Adrenal gland (tissue), 12 donors: Measurements from ENCODE around the gene HSD11B2. TPM values are rescaled to one million over a fixed set of nuclear protein-coding genes. Genes with fewer than 3 reads are reported as not detected.
A peak's percentile ranks its signal among the peaks of the same experiment; 100 is the strongest.

ENCODE experiments used
- DNase-seq, 7 donors: peaks; one replicate each; pipeline ENCODE4 v3.0.0-alpha.2; 2019 to 2020
- H3K27ac ChIP-seq, 5 donors: fragments of 200-600 bp; sonication (generic) in 4 of 5; 1 replicate in 3 of 5; 2 replicates in 2 of 5; pipeline versions ENCODE4 v1.5.1 to v1.8.0; 2016 to 2020; ENCODE audit warnings: mild to moderate bottlenecking in 1 of 5
- H3K27me3 ChIP-seq: fragments of 200-600 bp; 2 replicates; pipeline ENCODE4 v1.8.0; 2021
- H3K36me3 ChIP-seq, 2 donors: fragments of 200-600 bp; replicated peaks in 1 of 2; 1 replicate in 1 of 2; 2 replicates in 1 of 2; pipeline versions ENCODE4 v1.5.1 to v1.8.0; 2018 to 2022
- H3K4me1 ChIP-seq, 2 donors: fragments of 200-600 bp; replicated peaks in 1 of 2; 1 replicate in 1 of 2; 2 replicates in 1 of 2; pipeline versions ENCODE4 v1.5.1 to v1.8.0; 2018 to 2021
- H3K4me3 ChIP-seq, 4 donors: fragments of 200-600 bp; sonication (generic) in 3 of 4; one replicate each; pipeline ENCODE4 v1.5.1; 2016 to 2018
- H3K9me3 ChIP-seq, 3 donors: fragments of 200-600 bp; sonication (generic) in 1 of 3; replicated peaks in 1 of 3; 1 replicate in 2 of 3; 2 replicates in 1 of 3; pipeline versions ENCODE4 v1.5.1 to v1.8.0; 2016 to 2021
- POLR2A ChIP-seq, 2 donors: fragments of 450-650 bp; IDR thresholded peaks; one replicate each; pipeline ENCODE4 v1.6.1; 2017; ENCODE audit warnings: antibody characterized with exemption in 2 of 2, mild to moderate bottlenecking in 2 of 2, moderate library complexity in 1 of 2
- WGBS, 4 donors: extraction: QIAGEN DNeasy Blood & Tissue Kit in 2 of 4; methylation state at CpG; one replicate each; pipeline versions ENCODE4 v1.1.5 to v1.1.7; 2013 to 2017; 5-methylcytosine and 5-hydroxymethylcytosine counted together
- intact Hi-C, 2 donors: fragments of 100-400 bp; cut with DNase I; formaldehyde crosslinking; loops; one replicate each; pipeline versions ENCODE4 v1.14.1 to v1.15.0; 2022 to 2023
- polyA plus RNA-seq, 3 donors: library from polyadenylated mRNA; stranded (reverse); fragments of 200-250 nt in 2 of 3; fragments of 350-450 nt in 1 of 3; fragmentation: Illumina TruSeq in 1 of 3; extraction: RNeasy Lipid Tissue Mini Kit (QIAGEN cat#74804) in 1 of 3; gene quantifications; one replicate each; pipeline ENCODE4 v1.2.3, GENCODE V29; 2013 to 2014
- total RNA-seq, 9 donors: library from RNA; depleted of rRNA in 4 of 9; stranded (reverse); fragments of >200 nt in 4 of 9; fragments of 120-200 nt in 1 of 9; fragmentation: NEBNext Ultra II Directional in 1 of 9; extraction: Animal tissue kit (Norgen Biotek cat#: 25700) in 1 of 9; gene quantifications; one replicate each; pipeline versions ENCODE4 v1.1.0 to v1.2.4, GENCODE V29; 2013 to 2023
- TF ChIP-seq, protein P1 (sequence below), 6 experiments: fragments of 450-650 bp in 4 of 6; fragments of 200-600 bp in 2 of 6; sonication (generic) in 1 of 6; IDR thresholded peaks; 1 replicate in 5 of 6; 2 replicates in 1 of 6; pipeline versions ENCODE4 v1.5.1 to v1.8.0; 2016 to 2021; ENCODE audit warnings: antibody characterized with exemption in 6 of 6, mild to moderate bottlenecking in 2 of 6, moderate library complexity in 1 of 6
- donor health status: healthy with polysubstance abuse.
- donor health status: Bipolar disorder and iron deficiency.
- donor health status: DM: yes; HTN: yes; CAD: no.
- donor health status: DM: no; HTN: no; CAD: no.
- donor health status: DM: no; HTN: no; CAD: no.
- donor health status: DM: yes; HTN: yes; CAD: no.

The HSD11B2 gene
- total and polyA plus RNA-seq, 12 donors, result 0.69 to 12.3 (median 4.0) TPM

DNA sequence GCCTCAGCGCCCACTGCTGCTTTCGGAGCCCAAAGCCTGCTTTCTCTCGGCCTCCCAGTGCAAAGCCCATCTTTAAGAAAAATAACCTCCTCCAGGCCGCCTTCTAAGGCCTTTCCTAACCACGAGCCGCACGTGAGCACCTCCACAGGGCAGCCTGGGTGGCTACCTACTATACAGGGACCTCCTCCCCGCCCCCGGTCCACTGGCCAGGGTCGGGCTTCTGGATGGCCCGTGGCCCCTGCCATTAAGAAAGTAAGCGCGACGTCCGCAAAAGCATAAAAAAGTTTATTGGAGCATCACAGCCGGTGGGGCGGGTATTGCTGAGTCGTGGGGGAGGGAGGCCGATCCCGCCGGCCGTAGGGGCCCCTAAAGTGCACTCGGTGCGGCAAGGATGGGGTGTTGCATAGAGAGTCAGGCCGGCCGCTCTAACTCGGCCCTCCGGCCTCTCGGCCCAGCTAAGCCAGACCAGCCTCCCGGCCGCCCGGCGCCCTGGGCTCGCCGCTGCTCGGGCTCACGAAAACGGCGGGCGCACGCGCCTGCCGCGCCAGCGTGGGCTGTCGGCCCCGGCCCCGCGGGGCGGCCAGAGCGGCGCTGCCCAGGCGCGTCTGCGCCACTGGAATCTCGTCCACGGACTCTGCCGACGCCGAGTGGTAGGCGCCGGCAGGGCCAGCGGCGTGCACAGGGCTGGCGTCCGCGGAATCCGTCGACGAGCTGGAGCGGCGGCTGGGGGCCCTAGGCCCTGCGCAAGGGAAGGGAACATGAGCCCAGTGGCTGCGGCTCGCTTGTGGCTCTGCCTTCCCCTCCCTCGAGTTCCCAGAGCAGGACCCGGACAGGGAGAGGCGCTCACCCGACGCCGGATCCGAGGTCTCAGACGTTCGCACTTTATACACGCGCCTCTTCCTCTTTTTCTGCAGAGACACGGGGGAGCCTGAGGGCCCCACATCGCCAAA lies 36.5 kb upstream of the HSD11B2 start:
- intact Hi-C loops, result no loop called here

DNA sequence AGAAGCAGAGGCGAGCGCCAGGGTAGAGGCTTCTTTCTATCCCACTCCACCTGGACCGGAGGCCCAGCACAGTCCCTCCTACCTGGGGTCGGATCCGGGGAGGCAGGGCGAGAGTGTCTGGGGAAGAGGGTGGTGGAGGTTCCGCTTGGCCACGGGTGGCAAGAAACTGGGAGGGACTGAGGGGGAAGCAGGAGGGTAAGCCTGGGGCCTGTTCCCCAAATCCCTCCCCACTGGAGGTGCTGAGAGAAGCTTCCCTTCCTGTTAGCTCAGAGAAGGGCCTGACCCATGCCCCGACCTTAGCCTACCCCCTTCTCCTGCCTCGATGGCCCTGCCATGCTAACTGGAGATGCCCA lies 35.8 kb upstream of the HSD11B2 start:
- Histone ChIP-seq H3K9me3 (no peaks in the 10 kb centered on the region), H3K36me3 (no peaks in the 10 kb centered on the region), H3K27ac (no peak overlapping the region), H3K4me1 (peaks cover 14 to 45% of the 10 kb centered on the region in 2 donors), H3K4me3 (no peak overlapping the region), H3K27me3 (peaks cover 8% of the 10 kb centered on the region)
- no peak for TF ChIP-seq POLR2A (IDR thresholded peaks at IDR 0.05)
- TF ChIP-seq, protein P1, sequence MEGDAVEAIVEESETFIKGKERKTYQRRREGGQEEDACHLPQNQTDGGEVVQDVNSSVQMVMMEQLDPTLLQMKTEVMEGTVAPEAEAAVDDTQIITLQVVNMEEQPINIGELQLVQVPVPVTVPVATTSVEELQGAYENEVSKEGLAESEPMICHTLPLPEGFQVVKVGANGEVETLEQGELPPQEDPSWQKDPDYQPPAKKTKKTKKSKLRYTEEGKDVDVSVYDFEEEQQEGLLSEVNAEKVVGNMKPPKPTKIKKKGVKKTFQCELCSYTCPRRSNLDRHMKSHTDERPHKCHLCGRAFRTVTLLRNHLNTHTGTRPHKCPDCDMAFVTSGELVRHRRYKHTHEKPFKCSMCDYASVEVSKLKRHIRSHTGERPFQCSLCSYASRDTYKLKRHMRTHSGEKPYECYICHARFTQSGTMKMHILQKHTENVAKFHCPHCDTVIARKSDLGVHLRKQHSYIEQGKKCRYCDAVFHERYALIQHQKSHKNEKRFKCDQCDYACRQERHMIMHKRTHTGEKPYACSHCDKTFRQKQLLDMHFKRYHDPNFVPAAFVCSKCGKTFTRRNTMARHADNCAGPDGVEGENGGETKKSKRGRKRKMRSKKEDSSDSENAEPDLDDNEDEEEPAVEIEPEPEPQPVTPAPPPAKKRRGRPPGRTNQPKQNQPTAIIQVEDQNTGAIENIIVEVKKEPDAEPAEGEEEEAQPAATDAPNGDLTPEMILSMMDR (IDR thresholded peaks at IDR 0.05), result no peak
- peak in 1 of 7 donors; percentile 13 for DNase-seq
- intact Hi-C loops, result no loop called here
- 63 to 72% (median 64%) methylated on average over 9 to 10 of the region's 10 CpGs for WGBS, 4 donors

More for the DNA sequence above, 36.5 kb upstream of the HSD11B2 start:
- DNase-seq, result peak in 2 of 7 donors; percentile 33 to 37
- Histone ChIP-seq H3K27me3 (peaks cover 8% of the 10 kb centered on the region), H3K36me3 (no peaks in the 10 kb centered on the region), H3K4me3 (peak overlapping the region in 1 of 4 donors; percentile 40), H3K27ac (no peak overlapping the region), H3K4me1 (peaks cover 14 to 42% of the 10 kb centered on the region in 2 donors), H3K9me3 (no peaks in the 10 kb centered on the region)
- WGBS, 4 donors, result 35 to 62% (median 40%) methylated on average over 17 to 88 of the region's 88 CpGs
- no peak for TF ChIP-seq POLR2A (IDR thresholded peaks at IDR 0.05)
- TF ChIP-seq, protein P1 (IDR thresholded peaks at IDR 0.05), result no peak

DNA sequence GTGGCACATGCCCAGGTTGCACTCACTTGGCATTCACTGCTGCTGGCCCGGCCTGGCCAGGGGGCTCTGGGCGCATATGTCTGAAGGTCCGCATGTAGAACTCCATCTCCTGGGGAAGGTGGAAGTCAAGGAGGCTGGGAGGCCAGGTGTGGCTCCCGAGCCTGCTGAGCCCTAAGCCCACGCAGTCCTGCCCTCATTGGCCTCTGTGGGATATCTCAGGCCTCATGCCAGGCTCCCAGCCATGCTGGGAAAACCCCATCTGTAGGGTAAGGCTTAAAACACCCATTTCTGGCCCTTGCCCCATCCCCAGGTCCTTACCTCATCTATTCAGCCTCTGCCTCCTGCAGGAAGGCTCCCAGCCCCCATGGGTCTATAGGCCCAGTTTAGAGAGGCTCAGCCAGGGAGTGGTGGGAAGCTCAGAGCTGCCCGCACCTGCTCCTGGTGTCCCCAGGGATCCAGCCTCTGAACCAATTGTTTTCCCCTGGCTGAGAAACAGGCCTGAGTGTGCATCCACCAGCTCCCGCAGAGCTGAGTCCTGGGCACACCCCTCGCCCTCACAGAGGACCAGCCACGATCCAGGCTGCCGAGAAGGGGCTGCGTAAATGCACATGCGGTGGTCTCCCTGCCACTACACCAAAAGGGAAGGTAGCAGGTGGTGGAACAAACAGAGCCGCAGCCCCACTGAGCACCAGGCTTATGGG lies 35.3 kb upstream of the HSD11B2 start:
- Histone ChIP-seq H3K36me3 (no peaks in the 10 kb centered on the region), H3K4me1 (peaks cover 14 to 45% of the 10 kb centered on the region in 2 donors), H3K9me3 (no peaks in the 10 kb centered on the region), H3K4me3 (no peak overlapping the region), H3K27ac (no peak overlapping the region), H3K27me3 (peaks cover 8% of the 10 kb centered on the region)
- DNase-seq, result no peak
- 78 to 85% (median 81%) methylated on average over 3 to 13 of the region's 13 CpGs for WGBS, 4 donors
- TF ChIP-seq POLR2A (IDR thresholded peaks at IDR 0.05), result no peak
- TF ChIP-seq, protein P1 (IDR thresholded peaks at IDR 0.05), result no peak
- intact Hi-C loops, result no loop called here
